Neural cell (in vitro differentiated cells): ENCODE data around the gene HOXB1. TPM values are rescaled to one million over a fixed set of nuclear protein-coding genes. Genes with fewer than 3 reads are reported as not detected.

Source experiments
- H2AFZ ChIP-seq: fragments of 200-600, 300-800 bp; sonication (generic), shearing (Covaris generic); 2 replicates; pipeline ENCODE4 v1.6.0; 2014; ENCODE audit warnings: low read depth, mild to moderate bottlenecking, antibody characterized with exemption, low read length, moderate library complexity
- H3F3A ChIP-seq: fragments of 200-600 bp; shearing (Covaris generic); 2 replicates; pipeline ENCODE4 v1.6.1; 2016; ENCODE audit warnings: mild to moderate bottlenecking, moderate library complexity, mixed read lengths, antibody characterized with exemption, low read length; ENCODE audit not compliant: insufficient read depth, poor library complexity, severe bottlenecking
- H3K27ac ChIP-seq: fragments of 200-600, 300-800 bp; sonication (generic), shearing (Covaris generic); 2 replicates; pipeline ENCODE4 v1.5.1; 2014; ENCODE audit warnings: mild to moderate bottlenecking, low read length, moderate library complexity
- H3K27me3 ChIP-seq: fragments of 300-800, 200-600 bp; sonication (generic), shearing (Covaris generic); 2 replicates; pipeline ENCODE4 v1.6.0; 2014; ENCODE audit warnings: mild to moderate bottlenecking, low read depth, low read length, moderate library complexity; ENCODE audit not compliant: insufficient read depth
- H3K36me3 ChIP-seq: fragments of 300-800, 200-600 bp; sonication (generic), shearing (Covaris generic); 2 replicates; pipeline ENCODE4 v1.5.1; 2014; ENCODE audit warnings: mild to moderate bottlenecking, antibody characterized with exemption, low read length, moderate library complexity; ENCODE audit not compliant: insufficient read depth
- H3K4me2 ChIP-seq: fragments of 300-800, 200-600 bp; sonication (generic), shearing (Covaris generic); 2 replicates; pipeline ENCODE4 v1.6.0; 2014; ENCODE audit warnings: mild to moderate bottlenecking, low read length
- H3K4me3 ChIP-seq: fragments of 300-800, 200-600 bp; sonication (generic), shearing (Covaris generic); 2 replicates; pipeline ENCODE4 v1.5.1; 2014; ENCODE audit warnings: mild to moderate bottlenecking, low read length, moderate library complexity
- H3K79me2 ChIP-seq: fragments of 200-600 bp; shearing (Covaris generic); replicated peaks from 2 replicates; pipeline ENCODE4 v1.6.0; 2014; ENCODE audit warnings: mild to moderate bottlenecking, low read length, moderate library complexity; ENCODE audit not compliant: insufficient read depth
- H3K9ac ChIP-seq: fragments of 300-800, 200-600 bp; sonication (generic), shearing (Covaris generic); 2 replicates; pipeline ENCODE4 v1.6.1; 2016; ENCODE audit warnings: mild to moderate bottlenecking, low read length, mixed read lengths
- H3K9me2 ChIP-seq: fragments of 200-600 bp; shearing (Covaris generic); 2 replicates; pipeline ENCODE4 v1.6.1; 2016; ENCODE audit warnings: mild to moderate bottlenecking, low read length, mixed read lengths; ENCODE audit not compliant: insufficient read depth
- H3K9me3 ChIP-seq: fragments of 200-600, 300-800 bp; sonication (generic), shearing (Covaris generic); 2 replicates; pipeline ENCODE4 v1.6.1; 2016; ENCODE audit warnings: mild to moderate bottlenecking, mixed run types, low read length, moderate library complexity, mixed read lengths
- H4K20me1 ChIP-seq: fragments of 200-600 bp; shearing (Covaris generic); 2 replicates; pipeline ENCODE4 v1.6.1; 2016; ENCODE audit warnings: mild to moderate bottlenecking, mixed run types; ENCODE audit not compliant: insufficient read depth
- CTCF ChIP-seq: fragments of 450-650 bp; IDR thresholded peaks from 2 replicates; pipeline ENCODE4 v1.5.1; 2014; ENCODE audit warnings: antibody characterized with exemption, mild to moderate bottlenecking, moderate library complexity; ENCODE audit not compliant: poor library complexity, severe bottlenecking
- EP300 ChIP-seq: fragments of 450-650 bp; conservative IDR thresholded peaks from 2 replicates; pipeline ENCODE4 v1.6.1; 2014; ENCODE audit warnings: antibody characterized with exemption, mild to moderate bottlenecking, moderate library complexity; ENCODE audit not compliant: poor library complexity, severe bottlenecking
- EZH2 ChIP-seq: fragments of 200-600, 300-800 bp; shearing (Covaris generic), sonication (generic); IDR thresholded peaks from 2 replicates; pipeline ENCODE4 v1.6.1; 2014; ENCODE audit warnings: antibody characterized with exemption, low read length, borderline replicate concordance, mild to moderate bottlenecking; ENCODE audit not compliant: insufficient read depth, poor library complexity, severe bottlenecking
- MXI1 ChIP-seq: fragments of 450-650 bp; conservative IDR thresholded peaks from 2 replicates; pipeline ENCODE4 v1.6.1; 2014; ENCODE audit warnings: antibody characterized with exemption, mild to moderate bottlenecking; ENCODE audit not compliant: poor library complexity, severe bottlenecking
- POLR2AphosphoS5 ChIP-seq: IDR thresholded peaks from 2 replicates; pipeline ENCODE4 v1.6.1; 2012
- RAD21 ChIP-seq: fragments of 450-650 bp; conservative IDR thresholded peaks from 2 replicates; pipeline ENCODE4 v1.6.1; 2014; ENCODE audit warnings: antibody characterized with exemption, mild to moderate bottlenecking, moderate library complexity
- REST ChIP-seq: IDR thresholded peaks from 2 replicates; pipeline ENCODE4 v1.6.1; 2012; ENCODE audit warnings: borderline replicate concordance
- SMC3 ChIP-seq: fragments of 450-650 bp; conservative IDR thresholded peaks from 2 replicates; pipeline ENCODE4 v1.6.1; 2014; ENCODE audit warnings: antibody characterized with exemption, mild to moderate bottlenecking, moderate library complexity; ENCODE audit not compliant: poor library complexity
- TAF1 ChIP-seq: IDR thresholded peaks from 2 replicates; pipeline ENCODE4 v1.6.1; 2012; ENCODE audit warnings: low read depth
- polyA plus RNA-seq: library from polyadenylated mRNA; depleted of rRNA; stranded (reverse); fragments of >200 nt; gene quantifications from 2 replicates; pipeline ENCODE4 v1.2.3, GENCODE V29; 2014

HOXB1 gene
- polyA plus RNA-seq, 1 donor from 2014 or later: not detected

GRCh38 chr17:48489781-48490180, 41.0 kb downstream of the HOXB1 start:
- TF ChIP-seq REST (no peak), MXI1 (no peak), RAD21 (no peak), SMC3 (no peak), TAF1 (no peak), POLR2AphosphoS5 (no peak), CTCF (no peak), EZH2 (no peak), EP300 (no peak)
- Histone ChIP-seq H3K27me3 (peaks cover 51% of the 10 kb centered on the region), H3K27ac (no peak overlapping the region), H3K79me2 (no peaks in the 10 kb centered on the region), H2AFZ (no peak overlapping the region), H3K4me3 (no peak overlapping the region), H4K20me1 (no peaks in the 10 kb centered on the region), H3K9me3 (no peaks in the 10 kb centered on the region), H3K36me3 (no peaks in the 10 kb centered on the region), H3K9ac (no peak overlapping the region), H3F3A (no peaks in the 10 kb centered on the region), H3K4me2 (no peak overlapping the region), H3K9me2 (no peaks in the 10 kb centered on the region)

GRCh38 chr17:48488548-48489106, 42.2 kb downstream of the HOXB1 start:
- Histone ChIP-seq H3K9me2 (no peaks in the 10 kb centered on the region), H3K27me3 (peaks cover 40% of the 10 kb centered on the region)
- TF ChIP-seq REST: no peak
- TF ChIP-seq SMC3: no peak
- no peak for TF ChIP-seq CTCF
- no peak for TF ChIP-seq MXI1
- TF ChIP-seq EZH2: no peak
- no peak for TF ChIP-seq EP300
- TF ChIP-seq POLR2AphosphoS5: no peak
- TF ChIP-seq RAD21: no peak
- no peak for TF ChIP-seq TAF1

More at GRCh38 chr17:48488548-48489106, 42.2 kb downstream of the HOXB1 start:
- Histone ChIP-seq H3K9me3 (no peaks in the 10 kb centered on the region), H3K4me3 (no peak overlapping the region), H3F3A (no peaks in the 10 kb centered on the region), H3K4me2 (no peak overlapping the region), H3K27ac (no peak overlapping the region), H3K79me2 (no peaks in the 10 kb centered on the region), H2AFZ (no peak overlapping the region), H4K20me1 (no peaks in the 10 kb centered on the region), H3K36me3 (no peaks in the 10 kb centered on the region), H3K9ac (no peak overlapping the region)
